ENCODE measurements around the gene CCNB3. TPM values are rescaled to one million over a fixed set of nuclear protein-coding genes. Genes with fewer than 3 reads are reported as not detected.

The CCNB3 gene
- total RNA-seq, 1 experiment from 2014 or later = 0.94 TPM

GRCh38 chrX:50375481-50376267 lies 171.1 kb downstream of the CCNB3 start:
- no peak for DNase-seq (ENCODE audit: low spot score)

- no peak for DNase-seq (ENCODE audit: low spot score)
Measured at GRCh38 chrX:50381729-50382415, 177.3 kb downstream of the CCNB3 start.

- no peak for DNase-seq (ENCODE audit: low spot score)
Measured at GRCh38 chrX:50386520-50386919, 182.0 kb downstream of the CCNB3 start.

GRCh38 chrX:50393902-50394301 lies 189.3 kb downstream of the CCNB3 start:
- DNase-seq (ENCODE audit: low spot score) = no peak

Small RNAs within 50 kb of the gene (small RNA-seq; reads per million reads assigned to genes)
- gene PYY3 = not detected
- not detected for gene RF00019

Other genes with a start within 250 kb of the CCNB3 start
- gene AKAP4, start 3.8 kb upstream of the CCNB3 start, total RNA-seq (2014; rRNA removed; shearing (Covaris generic)) = not detected in 2 replicates

All from HT-29 (cell line).